T-helper 9 cell (primary cell): ENCODE data around the gene PRRG3.

Source experiments
- DNase-seq: peaks from one replicate; pipeline ENCODE4 v3.0.0-alpha.2; 2020

PRRG3 gene

GRCh38 chrX:151746502-151746901 is 51.2 kb downstream of the PRRG3 start:
- no peak for DNase-seq

DNA sequence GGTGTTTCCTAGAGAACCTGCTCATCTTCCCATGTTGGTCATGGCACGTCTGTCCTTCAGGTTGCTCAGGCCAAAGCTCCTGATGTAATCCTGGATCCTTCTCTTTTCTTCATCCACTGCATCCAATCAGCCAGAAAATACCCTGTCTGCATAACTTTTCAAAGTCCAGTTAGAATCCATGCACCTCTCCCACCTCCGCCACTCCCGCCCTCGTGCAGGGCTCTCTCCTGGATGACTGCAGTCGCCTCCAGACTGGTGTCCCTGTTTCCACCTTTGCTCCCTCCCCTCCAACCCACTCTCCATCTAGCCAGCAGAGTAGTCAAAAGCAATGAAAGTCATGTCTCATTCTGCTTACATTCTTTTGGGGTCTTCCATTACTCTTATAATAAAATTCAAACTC is 55.3 kb downstream of the PRRG3 start:
- DNase-seq: no peak

- no peak for DNase-seq
These were observed 57.6 kb downstream of the PRRG3 start for GRCh38 chrX:151752847-151753246.

DNA sequence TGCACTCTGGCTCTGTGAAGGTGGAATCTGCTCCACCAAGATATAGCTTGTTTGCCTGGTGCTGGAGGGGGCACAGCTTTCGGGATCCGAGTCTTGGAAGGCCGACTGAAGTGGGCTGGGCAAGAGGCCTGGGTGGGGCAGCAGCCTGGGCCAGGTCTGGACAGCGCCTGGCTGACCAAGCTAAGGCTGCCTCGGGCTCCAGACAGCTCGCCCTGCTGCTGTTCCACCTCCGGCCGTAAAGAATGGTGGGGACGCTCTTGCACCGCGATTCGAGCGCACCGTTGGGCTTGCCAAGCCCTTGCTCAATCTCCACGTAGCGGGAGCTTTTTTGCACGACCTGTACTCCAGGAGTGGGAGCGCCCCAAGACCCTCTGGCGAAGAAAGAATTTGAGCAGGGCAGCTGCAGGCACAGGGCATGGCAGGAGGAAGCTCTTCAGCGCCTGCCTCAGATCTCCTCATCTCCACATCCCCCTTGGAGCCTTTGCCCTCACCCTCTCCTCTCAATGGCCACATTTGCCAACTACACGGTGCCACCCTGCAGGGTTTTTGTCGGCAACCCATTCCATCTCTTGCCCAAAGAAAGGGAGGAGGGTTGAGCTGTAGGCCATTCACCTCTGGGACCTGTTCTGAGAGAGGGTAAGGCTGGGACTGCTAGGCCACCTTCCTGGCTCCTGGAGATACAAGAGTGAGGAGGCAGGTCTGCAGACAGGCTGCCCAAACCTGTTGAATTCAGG is 58.2 kb downstream of the PRRG3 start:
- no peak for DNase-seq

DNA sequence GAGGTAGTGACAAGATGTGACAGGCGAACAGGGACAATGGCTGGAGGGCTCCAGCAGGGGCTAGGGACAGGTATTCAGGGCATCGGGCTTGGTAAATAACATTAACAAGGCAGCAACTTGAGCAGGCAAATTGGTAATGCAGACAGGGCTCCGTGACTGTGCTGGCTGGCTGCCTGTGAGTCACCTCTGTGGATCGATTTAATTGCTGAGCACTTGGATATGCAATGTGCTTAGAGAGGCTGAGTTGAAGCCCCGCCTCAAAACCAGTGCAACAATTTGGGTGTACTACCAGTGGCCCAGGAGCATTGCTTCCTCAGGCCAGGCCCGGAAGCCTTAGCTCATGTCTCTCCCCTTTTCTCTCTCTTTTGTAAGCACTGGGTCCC is 58.8 kb downstream of the PRRG3 start:
- no peak for DNase-seq

- no peak for DNase-seq
These were observed 59.5 kb downstream of the PRRG3 start for GRCh38 chrX:151754641-151755215.
